Inflammatory macrophage treated with lipopolysaccharide for 1 hour (primary cell): ENCODE data around the gene SUPT16H.
"Not testable (repeated sequence)": the region's sequence is repeated elsewhere in the genome, so short reads cannot be mapped to it uniquely, and the experiment has no call there.

Source experiments
- DNase-seq, 2 donors: peaks; one replicate each; pipeline ENCODE4 v3.0.0-alpha.2; 2020 to 2022

SUPT16H gene

DNA sequence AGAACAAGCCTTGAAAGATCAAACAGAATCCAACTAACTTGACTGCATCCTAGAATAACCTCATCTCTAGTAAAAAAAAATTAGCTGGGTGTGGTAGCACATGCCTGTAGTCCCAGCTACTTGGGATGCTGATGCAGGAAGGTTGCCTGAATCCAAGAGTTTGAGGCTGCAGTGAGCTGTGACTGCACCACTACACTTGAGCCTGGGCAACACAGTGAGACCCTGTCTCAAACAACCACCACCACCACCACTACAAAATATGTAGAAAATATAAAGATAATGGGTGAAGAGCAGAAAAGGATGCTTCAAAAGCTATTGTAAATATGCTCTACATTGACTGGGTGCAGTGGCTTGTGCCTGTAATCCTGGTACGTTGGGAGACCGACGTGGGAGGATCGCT is 27.3 kb downstream of the SUPT16H start:
- DNase-seq = no peak

DNA sequence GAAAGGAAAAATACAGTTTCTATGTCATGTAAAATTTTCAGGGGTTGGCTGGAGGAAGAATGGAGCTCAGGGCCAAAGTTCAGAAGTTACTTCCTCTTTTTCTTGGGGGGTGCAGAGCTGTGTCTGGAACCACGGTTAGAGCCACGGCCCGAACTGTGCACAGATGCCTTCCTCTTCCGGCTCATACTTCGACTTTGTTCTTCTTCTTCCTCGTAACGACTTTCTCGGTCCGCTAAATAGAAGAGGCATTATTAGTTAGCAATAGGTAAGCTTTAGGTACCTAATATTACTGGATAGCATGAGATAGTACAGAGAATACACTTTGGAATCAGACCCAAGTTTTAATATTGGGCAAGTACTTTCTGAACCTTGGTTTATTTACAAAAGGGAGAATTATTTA is 31.2 kb downstream of the SUPT16H start:
- peak; percentile 75 to 77 for DNase-seq

DNA sequence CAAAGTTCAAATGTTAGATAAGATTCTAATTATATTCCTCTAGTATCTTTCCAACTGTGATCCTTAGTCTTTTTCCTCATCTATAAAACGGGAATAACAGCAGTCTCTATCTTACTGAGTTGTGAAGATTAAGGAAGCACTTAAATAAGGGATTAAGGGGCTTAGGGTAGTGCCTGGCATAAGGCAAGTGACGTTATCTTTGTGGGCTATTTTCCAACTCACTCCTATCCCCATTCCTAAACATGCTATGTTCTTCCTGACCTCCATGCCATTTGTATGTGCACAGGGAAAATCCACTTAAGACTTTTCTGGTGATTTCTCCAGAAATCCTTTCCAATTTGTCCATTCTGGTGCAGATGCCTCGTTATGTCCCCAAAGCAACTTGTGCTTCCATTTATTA is 33.3 kb downstream of the SUPT16H start:
- no peak for DNase-seq

- DNase-seq = no peak
Measured at GRCh38 chr14:21347201-21347600, 36.6 kb downstream of the SUPT16H start.

- no peak for DNase-seq
Measured at GRCh38 chr14:21346532-21347135, 37.2 kb downstream of the SUPT16H start.

- DNase-seq = peak; percentile 34 to 35
Measured at GRCh38 chr14:21343035-21343794, 40.6 kb downstream of the SUPT16H start.

GRCh38 chr14:21334202-21334906 is 49.5 kb downstream of the SUPT16H start:
- DNase-seq = no peak

- no peak for DNase-seq
Measured at GRCh38 chr14:21332950-21333349, 50.9 kb downstream of the SUPT16H start.

DNA sequence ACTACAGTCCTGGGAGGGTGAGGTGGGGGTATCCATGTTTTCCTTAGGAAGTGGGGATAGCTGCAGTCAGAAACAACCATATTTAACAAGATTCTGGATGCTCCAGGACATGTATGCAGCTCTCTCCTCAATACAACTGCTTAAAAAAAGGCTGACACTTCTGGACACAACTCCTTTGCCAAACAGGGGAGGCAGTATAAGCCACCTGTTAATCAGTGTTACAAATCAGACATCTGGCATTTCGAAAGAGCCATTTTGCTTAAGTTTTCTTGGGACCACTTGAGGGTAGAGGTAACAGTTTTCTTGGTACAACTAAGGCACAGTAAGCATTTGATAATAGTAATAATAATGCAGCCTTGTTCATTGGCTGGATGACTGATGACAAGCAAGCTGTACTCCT is 56.8 kb downstream of the SUPT16H start:
- DNase-seq = no peak

DNA sequence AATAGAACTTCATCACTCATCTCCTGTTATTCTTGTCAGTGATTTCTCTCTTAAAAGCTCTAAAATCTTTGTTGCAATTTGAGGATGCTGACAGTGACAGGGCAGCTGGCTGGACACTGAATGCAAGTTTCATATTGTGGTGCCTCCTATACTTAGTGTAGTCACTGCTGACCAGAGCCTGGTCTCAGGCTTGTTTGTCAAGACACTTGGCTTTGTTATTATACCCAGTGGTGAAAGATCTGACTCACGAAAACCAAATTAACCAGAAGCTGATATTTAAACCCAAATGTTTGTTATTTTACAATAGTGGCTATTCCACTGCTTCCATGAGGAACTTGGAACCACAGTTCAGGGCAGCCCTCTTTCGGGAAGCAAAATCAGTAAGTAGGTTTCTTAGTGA is 61.1 kb downstream of the SUPT16H start:
- peak; percentile 64 to 83 for DNase-seq

GRCh38 chr14:21320913-21321312 is 62.9 kb downstream of the SUPT16H start:
- no peak for DNase-seq

DNA sequence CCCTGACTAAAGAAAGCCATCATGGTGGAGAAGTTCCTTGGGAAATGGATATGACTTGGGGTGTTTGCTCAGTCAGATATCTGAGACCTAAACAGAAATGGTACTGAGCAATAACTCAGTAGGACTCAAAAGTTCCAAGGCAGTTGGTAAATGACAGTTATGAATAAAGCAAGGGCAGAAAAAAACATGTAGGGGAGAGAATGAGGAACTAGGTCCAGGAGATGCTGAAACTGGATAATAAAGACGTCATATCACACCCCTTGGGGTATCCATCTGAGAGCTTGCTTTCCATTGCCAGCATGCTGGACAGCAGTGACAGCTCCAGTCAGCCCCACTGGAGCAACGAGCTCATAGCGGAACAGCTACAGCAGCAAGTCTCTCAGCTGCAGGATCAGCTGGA is 66.4 kb downstream of the SUPT16H start:
- DNase-seq = peak; percentile 54 to 55

DNA sequence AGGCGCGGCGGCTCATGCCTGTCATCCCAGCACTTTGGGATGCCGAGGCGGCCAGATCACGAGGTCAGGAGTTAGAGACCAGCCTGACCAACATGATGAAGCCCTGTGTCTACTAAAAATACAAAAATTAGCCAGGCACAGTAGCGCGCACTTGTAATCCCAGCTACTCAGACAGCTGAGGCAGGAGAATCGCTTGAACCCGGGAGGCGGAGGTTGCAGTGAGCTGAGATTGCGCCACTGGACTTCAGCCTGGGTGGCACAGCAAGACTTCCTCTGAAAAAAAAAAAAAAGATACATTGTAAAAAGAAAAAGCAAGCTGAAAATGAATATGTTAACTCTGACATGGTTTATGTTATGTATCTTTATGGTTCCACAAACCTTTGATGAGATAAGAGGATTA is 70.3 kb downstream of the SUPT16H start:
- DNase-seq = no peak

GRCh38 chr14:21311614-21312013 is 72.2 kb downstream of the SUPT16H start:
- no peak for DNase-seq

DNA sequence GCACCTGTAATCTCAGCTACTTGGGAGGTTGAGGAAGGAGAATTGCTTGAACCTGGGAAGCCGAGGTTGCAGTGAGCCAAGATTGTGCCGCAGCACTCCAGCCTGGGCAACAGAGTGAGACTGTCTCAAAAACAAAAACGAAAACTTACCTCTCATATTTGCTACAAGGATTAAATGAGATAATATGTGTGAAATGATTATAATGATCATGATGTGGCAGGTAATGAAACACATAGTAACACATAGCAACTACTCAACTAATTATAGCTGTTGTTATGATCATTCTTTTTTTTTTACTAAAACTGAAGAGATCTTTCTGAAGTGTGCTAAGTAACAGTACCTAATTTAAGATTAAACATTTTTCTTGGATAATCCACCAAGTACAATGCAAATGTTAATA is 73.9 kb downstream of the SUPT16H start:
- DNase-seq = no peak

GRCh38 chr14:21309238-21309636 is 74.6 kb downstream of the SUPT16H start:
- DNase-seq = no peak

DNA sequence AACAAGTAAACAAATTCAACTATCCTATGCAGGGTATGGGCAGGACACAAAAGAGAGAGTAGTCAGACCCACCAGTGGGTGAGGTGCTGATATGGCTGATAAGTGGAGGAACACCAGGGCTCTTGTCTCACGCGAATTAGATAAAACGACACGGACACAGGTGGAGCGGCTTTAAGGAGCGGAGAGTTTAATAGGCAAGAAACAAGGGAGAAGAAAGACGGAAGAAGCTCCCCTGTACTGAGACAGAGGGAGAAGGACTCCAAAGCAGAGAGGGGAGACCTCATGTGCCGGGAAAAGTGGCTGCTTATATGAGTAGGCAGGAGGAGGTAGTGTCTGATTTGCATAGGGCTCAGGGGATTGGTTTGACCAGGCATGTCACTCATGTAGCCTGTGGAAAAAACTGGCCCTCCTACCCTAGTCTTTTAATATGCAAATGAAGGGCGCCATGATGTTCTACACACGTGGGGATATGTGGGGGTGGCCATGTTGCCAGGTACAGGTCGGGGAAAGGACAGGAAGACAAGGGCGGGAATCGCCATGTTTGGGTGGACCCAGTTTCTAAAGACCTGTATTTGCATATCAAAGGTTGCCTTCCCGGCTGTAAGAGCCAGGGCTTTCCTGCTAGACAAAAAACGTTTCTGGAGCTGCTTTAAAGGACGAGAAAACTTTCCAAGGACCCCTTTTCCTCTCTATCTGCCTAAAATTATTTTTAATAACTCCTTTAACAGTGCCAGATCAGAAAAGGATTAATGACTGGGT is 75.2 kb downstream of the SUPT16H start:
- peak; percentile 80 to 90 for DNase-seq

GRCh38 chr14:21308132-21308478 is 75.7 kb downstream of the SUPT16H start:
- DNase-seq = no peak

DNA sequence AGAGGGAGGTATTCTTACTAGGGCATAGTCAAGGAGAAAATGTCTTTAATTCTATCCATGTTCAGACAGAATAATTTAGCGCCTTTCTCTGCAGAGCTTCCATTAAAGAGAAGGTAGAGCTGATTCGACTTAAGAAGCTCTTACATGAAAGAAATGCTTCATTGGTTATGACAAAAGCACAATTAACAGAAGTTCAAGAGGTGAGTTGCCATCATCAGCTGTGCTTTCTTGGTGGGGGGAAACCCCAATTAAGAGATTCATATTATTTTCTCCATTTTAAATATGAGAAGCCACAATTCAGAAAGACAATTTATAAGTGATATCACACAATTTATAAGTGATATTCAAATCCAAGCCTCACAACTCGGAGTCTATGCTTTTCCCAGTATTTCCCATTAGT is 76.2 kb downstream of the SUPT16H start:
- DNase-seq = no peak

DNA sequence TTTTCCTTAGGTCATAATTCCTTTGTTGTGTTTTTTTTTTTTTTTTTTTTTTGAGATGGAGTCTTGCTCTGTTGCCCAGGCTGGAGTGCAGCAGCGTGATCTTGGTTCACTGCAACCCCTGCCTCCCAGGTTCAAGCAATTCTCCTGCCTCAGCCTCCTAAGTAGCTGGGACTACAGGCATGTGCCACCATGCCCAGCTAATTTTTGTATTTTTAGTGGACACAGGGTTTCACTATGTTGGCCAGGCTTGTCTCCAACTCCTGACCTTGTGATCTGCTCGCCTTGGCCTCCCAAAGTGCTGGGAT is 81.0 kb downstream of the SUPT16H start:
- DNase-seq = not testable (repeated sequence)

DNA sequence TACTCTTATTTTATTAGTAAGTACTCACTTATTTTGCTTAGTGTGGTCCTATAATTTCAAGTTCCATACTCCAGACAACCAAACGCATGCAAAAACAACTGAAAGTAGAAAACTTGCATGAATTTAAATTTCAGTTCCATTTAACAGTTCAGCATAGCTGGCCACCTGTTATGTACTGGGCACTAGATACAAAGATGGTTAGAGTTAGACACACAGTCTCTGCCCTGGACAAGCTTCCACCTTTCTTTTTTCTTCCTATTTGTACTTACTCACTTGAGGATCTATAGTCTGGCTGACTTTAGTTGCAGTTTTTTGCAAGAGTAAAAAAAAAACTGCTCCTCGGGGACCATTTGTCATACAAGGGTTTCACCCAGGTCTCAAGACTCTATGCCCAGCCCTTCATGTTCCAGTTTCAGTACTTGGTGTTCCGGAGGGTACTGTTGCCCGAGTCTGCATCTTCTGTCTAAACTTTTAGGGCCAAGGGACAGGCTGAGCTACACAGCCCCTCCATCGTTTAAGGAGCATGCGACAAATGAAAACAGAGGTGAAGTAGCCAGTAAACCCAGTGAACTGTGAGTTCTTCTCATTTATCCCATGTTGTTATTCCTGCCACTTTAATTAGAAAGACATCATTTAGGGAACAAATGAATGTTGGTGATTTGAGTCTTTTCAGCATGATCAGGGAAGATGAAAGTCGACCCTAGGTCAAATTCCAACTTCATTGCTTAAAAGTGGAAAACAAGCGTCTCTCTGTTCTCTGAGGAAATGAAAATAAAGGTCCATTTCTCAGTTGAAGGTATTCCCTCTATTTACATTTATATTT is 81.6 kb downstream of the SUPT16H start:
- DNase-seq = no peak
